ENCODE results near the gene FHOD1.

FHOD1 gene

DNA sequence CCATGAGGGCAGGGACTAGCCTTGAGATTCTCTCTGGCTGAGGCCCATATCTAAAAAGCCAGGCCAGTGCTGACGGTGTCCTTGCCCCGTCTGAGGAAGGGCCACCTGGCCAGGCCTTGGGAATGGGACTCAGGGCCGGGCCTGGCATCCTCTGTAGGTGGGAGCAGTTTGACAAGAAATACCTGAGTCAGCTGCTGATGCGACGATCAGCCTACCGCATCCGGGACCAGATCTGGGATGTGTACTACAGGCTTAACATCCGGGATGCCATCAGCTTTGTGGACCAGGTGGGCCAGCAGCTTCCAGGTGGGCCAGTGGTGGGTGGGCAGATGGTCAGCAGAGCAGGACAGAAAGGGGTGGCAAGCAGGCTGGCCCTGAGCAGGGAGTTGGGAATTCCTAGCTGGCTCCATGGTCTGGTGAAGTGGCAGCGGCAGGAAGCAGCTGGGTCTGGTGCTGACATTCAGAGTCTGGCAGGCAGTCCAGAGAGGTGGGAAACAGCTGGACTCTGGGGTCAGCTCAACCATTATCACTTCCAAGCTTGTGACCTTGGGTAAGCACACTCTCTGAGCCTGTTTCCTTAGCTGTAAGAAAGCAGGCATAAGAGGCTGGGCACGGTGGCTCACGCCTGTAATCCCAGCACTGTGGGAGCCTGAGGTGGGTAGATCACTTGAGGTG, 11.0 kb upstream of the FHOD1 start:
- H2AFZ ChIP-seq (ENCODE audit: low read length, unreplicated experiment): no peak overlapping the region
- H3K27me3 ChIP-seq (ENCODE audit: insufficient read depth, low read length): no peaks in the 10 kb centered on the region
- H3K79me2 ChIP-seq (ENCODE audit: control insufficient read depth, insufficient read depth, low read length, unreplicated experiment): no peaks in the 10 kb centered on the region
- H3K4me1 ChIP-seq (ENCODE audit: control insufficient read depth, insufficient read depth, low read length, unreplicated experiment): no peaks in the 10 kb centered on the region
- H3K27ac ChIP-seq (ENCODE audit: low read depth, low read length): no peak overlapping the region
- H3K4me3 ChIP-seq (ENCODE audit: low read depth, low read length): no peak overlapping the region
- no peaks in the 10 kb centered on the region for H3K36me3 ChIP-seq (ENCODE audit: insufficient read depth, low read length)

DNA sequence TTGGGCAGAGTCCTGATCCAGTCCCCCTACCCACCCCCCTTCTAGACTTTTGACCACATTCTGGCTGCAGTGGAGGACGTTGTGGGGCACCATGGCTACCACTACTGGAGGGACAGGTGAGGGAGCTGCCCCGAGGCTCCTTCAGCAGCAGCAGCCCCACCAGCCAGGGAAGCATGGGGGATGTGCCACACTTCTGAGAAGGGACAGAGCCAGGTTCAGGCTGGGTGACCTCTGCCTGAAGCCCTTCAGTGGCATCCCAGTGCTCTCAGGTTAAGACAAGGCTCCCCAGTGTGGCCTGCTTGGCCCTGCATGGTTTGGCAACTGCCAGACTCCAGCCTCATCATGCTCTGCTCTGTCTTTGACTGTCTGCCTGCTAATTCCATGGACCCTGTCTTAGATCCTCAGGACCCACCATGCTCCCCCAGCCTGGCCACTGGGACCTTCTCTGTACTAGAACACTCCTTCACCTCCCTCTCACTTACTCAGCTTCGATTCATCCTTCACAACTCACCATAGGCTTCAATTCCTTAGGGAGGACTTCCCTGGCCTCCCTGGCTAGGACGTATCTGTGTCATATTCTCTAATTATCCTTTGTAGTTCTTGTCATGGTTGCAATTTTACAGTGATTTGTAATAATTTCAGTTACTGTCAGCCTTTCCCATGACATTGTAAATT, 10.3 kb upstream of the FHOD1 start:
- H3K4me1 ChIP-seq (ENCODE audit: control insufficient read depth, insufficient read depth, low read length, unreplicated experiment): no peaks in the 10 kb centered on the region
- H3K4me3 ChIP-seq (ENCODE audit: low read depth, low read length): no peak overlapping the region
- H3K79me2 ChIP-seq (ENCODE audit: control insufficient read depth, insufficient read depth, low read length, unreplicated experiment): no peaks in the 10 kb centered on the region
- no peak overlapping the region for H3K27ac ChIP-seq (ENCODE audit: low read depth, low read length)
- no peaks in the 10 kb centered on the region for H3K27me3 ChIP-seq (ENCODE audit: insufficient read depth, low read length)
- H3K36me3 ChIP-seq (ENCODE audit: insufficient read depth, low read length): no peaks in the 10 kb centered on the region
- no peak overlapping the region for H2AFZ ChIP-seq (ENCODE audit: low read length, unreplicated experiment)

DNA sequence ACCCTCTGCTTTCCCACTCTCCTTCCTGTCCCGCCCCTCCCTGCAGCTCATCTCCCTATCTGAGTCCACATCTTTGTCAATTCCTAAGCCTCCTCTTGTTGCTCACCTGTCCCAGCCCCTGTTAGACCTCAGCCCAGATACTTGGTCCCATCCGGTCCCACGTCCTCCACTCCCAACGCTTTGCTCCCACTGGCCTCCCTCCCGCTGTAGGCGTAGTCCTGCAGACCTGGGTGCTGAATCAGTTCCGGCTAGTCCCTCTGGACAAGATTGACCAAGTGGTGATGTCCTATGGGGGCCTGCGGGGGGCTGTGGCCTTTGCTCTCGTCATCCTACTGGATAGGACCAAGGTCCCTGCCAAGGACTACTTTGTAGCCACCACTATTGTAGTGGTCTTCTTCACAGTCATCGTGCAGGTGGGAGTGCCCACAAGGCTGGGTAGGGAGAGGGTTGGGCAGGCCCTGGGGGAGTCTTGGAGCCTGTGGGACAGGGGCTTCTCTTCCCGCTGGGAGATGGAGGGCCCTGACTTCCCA, 9.5 kb upstream of the FHOD1 start:
- Histone ChIP-seq H3K27ac (ENCODE audit: low read depth, low read length) (no peak overlapping the region), H2AFZ (ENCODE audit: low read length, unreplicated experiment) (no peak overlapping the region), H3K36me3 (ENCODE audit: insufficient read depth, low read length) (no peaks in the 10 kb centered on the region), H3K79me2 (ENCODE audit: control insufficient read depth, insufficient read depth, low read length, unreplicated experiment) (no peaks in the 10 kb centered on the region), H3K27me3 (ENCODE audit: insufficient read depth, low read length) (no peaks in the 10 kb centered on the region), H3K4me1 (ENCODE audit: control insufficient read depth, insufficient read depth, low read length, unreplicated experiment) (no peaks in the 10 kb centered on the region), H3K4me3 (ENCODE audit: low read depth, low read length) (no peak overlapping the region)

DNA sequence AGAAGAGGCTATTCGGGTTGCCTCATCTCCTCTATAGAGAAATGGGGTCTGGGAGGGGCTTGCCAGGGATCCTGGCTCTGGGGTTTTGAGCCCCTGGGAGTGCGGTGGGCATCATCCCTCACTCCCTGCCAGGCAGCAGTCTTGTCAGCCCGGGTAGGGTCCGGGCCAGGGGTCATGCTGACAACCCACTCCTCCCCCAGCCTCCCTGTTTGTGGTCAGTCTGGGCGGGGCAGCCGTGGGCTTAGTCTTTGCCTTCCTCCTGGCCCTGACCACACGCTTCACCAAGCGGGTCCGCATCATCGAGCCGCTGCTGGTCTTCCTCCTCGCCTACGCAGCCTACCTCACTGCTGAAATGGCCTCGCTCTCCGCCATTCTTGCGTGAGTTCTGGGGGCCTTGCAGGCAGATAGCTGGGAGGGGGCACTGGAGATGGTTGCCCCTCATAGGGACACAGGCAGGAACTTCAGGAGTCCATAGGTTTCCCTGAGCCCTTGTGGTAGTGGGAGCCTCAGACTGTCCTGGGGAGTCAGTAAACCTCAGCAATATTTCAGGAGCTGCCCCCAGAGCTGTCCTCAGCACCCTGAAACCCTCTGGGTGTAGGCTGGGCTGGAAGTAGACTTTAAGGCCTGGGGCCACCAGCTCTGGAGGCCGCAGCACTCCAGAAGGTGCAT, 8.4 kb upstream of the FHOD1 start:
- H2AFZ ChIP-seq (ENCODE audit: low read length, unreplicated experiment): no peak overlapping the region
- no peaks in the 10 kb centered on the region for H3K4me1 ChIP-seq (ENCODE audit: control insufficient read depth, insufficient read depth, low read length, unreplicated experiment)
- no peak overlapping the region for H3K4me3 ChIP-seq (ENCODE audit: low read depth, low read length)
- no peak overlapping the region for H3K27ac ChIP-seq (ENCODE audit: low read depth, low read length)
- no peaks in the 10 kb centered on the region for H3K27me3 ChIP-seq (ENCODE audit: insufficient read depth, low read length)
- no peaks in the 10 kb centered on the region for H3K36me3 ChIP-seq (ENCODE audit: insufficient read depth, low read length)
- H3K79me2 ChIP-seq (ENCODE audit: control insufficient read depth, insufficient read depth, low read length, unreplicated experiment): no peaks in the 10 kb centered on the region

DNA sequence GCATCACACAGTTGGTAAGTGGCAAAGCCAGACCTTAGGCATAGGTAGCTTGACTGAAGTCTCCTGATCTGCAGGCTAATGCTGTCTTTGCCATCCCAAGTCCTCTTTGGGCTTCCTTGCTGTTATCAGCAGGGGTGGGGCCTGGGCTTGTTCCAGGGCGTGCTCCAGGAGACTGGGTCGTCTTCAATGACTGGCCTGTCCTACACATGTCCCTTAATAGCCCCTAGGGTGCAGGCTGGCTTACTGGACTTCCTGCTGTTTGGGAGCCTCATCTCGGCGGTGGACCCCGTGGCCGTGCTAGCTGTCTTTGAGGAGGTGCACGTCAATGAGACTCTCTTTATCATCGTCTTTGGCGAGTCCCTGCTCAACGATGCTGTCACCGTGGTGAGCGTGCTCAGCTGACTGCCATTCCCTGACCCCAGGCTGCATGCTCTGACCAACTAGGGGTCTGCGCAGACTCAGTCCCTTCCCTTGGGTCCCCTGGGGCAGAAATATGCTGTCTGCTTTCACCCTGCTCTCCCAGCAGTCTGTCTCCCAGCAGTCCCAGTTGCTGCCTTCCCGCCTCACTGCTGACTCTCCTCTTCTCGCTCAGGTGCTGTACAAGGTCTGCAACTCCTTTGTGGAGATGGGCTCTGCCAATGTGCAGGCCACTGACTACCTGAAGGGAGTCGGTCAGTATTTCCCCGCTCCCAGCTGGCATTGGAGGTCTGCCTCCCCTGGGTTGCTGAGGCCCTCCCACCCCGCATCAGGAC, 7.7 kb upstream of the FHOD1 start:
- Histone ChIP-seq H3K27me3 (ENCODE audit: insufficient read depth, low read length) (no peaks in the 10 kb centered on the region), H3K4me3 (ENCODE audit: low read depth, low read length) (no peak overlapping the region), H3K27ac (ENCODE audit: low read depth, low read length) (no peak overlapping the region), H3K79me2 (ENCODE audit: control insufficient read depth, insufficient read depth, low read length, unreplicated experiment) (no peaks in the 10 kb centered on the region), H3K36me3 (ENCODE audit: insufficient read depth, low read length) (no peaks in the 10 kb centered on the region), H2AFZ (ENCODE audit: low read length, unreplicated experiment) (no peak overlapping the region), H3K4me1 (ENCODE audit: control insufficient read depth, insufficient read depth, low read length, unreplicated experiment) (peaks cover 6% of the 10 kb centered on the region)

DNA sequence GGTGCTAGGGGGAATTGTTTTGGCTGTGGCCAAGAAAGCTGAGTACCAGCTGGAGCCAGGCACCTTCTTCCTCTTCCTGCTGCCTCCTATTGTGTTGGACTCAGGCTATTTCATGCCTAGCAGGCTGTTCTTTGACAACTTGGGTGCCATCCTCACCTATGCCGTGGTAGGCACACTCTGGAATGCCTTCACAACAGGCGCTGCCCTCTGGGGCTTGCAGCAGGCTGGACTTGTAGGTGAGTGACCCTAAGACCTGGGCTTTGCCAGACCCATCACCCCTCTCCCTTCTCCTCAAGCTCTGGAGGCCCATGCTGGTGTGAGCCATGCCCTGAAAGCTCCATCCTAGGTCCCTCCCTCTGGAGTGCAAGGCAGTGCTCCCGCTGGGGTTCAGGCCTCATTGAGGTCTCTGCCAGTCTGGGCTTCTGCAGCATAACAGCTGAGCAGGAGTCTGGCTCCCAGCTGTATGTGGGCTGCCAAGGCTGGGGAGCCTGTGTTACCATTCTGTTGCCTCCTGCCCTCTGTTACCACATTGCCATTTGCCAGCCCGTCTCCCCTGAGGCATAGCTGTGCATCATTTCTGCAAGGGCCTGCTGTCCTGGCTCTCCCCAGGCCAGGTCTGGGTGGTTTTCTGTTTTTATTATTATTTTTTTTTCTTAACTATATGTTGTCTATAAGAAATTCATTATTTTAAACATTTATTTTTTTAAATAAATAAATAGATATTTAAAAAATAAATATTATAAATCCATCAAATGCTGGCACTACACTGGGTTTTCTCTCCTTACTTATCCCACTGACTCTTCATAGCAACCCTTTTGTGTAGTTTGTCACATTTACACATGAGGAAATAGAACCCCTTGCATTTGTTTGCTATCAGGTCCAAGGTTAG, 5.6 kb upstream of the FHOD1 start:
- Histone ChIP-seq H3K4me3 (ENCODE audit: low read depth, low read length) (no peak overlapping the region), H2AFZ (ENCODE audit: low read length, unreplicated experiment) (no peak overlapping the region), H3K4me1 (ENCODE audit: control insufficient read depth, insufficient read depth, low read length, unreplicated experiment) (peaks cover 17% of the 10 kb centered on the region), H3K27ac (ENCODE audit: low read depth, low read length) (no peak overlapping the region), H3K79me2 (ENCODE audit: control insufficient read depth, insufficient read depth, low read length, unreplicated experiment) (no peaks in the 10 kb centered on the region), H3K36me3 (ENCODE audit: insufficient read depth, low read length) (no peaks in the 10 kb centered on the region), H3K27me3 (ENCODE audit: insufficient read depth, low read length) (no peaks in the 10 kb centered on the region)

DNA sequence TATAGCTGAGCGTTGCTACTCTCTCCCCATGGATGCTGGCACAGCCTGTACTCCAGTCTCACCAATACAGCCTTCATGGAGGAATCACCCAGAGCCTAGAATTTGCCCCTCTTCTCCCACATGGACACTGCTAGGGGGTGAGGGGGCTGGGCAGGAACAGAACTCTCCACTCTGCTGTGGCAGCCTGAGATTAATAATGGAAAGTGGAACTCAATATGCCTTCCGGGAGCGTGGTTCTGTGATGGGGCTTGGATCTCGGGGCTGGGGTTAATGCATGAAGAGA, 2.7 kb upstream of the FHOD1 start:
- peaks cover 11% of the 10 kb centered on the region for H3K79me2 ChIP-seq (ENCODE audit: control insufficient read depth, insufficient read depth, low read length, unreplicated experiment)
- H3K27me3 ChIP-seq (ENCODE audit: insufficient read depth, low read length): no peaks in the 10 kb centered on the region
- no peak overlapping the region for H2AFZ ChIP-seq (ENCODE audit: low read length, unreplicated experiment)
- H3K4me3 ChIP-seq (ENCODE audit: low read depth, low read length): peak overlapping the region; percentile 83
- peaks cover 23% of the 10 kb centered on the region for H3K4me1 ChIP-seq (ENCODE audit: control insufficient read depth, insufficient read depth, low read length, unreplicated experiment)
- H3K27ac ChIP-seq (ENCODE audit: low read depth, low read length): no peak overlapping the region
- no peaks in the 10 kb centered on the region for H3K36me3 ChIP-seq (ENCODE audit: insufficient read depth, low read length)

DNA sequence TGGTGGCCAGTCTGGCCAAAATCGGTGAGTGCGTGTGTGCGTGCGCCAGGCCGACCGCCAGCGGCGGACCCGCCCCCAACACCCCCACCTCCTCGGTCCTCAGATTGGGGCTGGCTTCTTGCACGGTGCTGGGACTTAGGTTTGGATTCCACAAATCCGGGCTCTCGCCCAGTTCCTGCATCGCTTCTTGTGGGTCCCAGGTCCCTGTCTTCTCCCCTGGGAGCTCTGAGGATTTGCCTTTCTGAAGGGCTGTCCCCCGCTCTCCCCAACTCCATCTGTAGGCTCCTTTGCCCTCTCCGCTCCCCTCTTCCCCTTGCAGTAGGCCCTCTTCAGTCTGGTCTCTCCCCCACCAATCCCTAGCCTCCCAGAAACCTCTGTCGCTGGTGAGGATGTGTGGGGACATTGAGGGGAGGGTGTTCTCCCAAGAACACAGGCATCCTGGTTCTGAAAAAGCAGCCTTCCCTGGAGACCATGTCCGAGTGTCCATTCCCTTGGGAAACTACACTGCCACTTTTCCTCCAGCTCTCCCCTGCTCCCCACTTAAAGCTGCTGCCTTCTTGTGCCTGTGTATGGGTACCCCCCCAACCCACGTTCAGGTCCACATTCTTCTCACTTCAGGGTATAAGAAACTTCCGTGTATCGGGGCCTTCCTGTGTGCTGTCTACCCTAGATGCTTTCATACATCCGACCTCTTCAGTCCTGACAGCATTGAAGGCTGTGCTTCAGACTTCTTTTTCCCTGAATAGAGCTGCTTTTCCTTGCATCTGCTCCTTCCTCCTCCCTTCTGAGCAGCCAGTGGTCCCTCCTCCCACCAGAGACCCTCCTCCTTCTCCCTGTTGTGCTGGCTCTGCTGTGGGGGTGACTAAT, 2.1 kb upstream of the FHOD1 start:
- peak overlapping the region; percentile 83 for H2AFZ ChIP-seq (ENCODE audit: low read length, unreplicated experiment)

DNA sequence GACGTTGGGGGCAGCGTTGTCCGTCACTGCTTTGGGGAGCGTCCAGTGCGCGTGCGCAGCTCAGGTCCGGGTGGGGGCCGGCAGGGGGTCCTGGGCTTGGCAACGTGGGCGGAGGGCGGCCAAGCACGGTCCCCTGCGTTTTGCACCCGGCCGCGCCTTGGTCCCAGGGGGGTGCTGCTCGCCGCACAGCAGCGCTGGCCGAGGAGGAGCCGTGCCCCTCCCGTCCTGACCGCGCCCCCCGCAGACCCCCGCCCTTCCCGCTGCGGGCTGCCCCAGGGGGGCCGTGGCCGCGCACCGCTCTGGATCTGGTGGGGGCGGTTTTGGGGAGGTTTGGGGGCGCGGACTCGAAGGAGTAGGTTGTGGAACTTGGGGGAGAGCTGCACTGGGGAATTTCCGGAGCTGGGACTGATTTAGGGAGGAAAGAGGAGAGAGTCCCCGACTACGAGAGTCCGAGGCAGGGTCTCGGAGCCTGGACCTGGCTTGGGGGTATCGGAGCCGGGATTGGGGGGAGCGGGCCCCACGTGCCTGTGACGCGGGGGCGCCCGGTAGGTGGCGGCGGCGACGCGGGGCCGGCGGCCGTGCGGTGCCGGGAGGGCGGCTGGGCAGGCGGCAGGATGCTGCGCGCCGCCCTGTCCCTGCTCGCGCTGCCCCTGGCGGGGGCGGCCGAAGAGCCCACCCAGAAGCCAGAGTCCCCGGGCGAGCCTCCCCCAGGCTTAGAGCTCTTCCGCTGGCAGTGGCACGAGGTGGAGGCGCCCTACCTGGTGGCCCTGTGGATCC, 1.3 kb upstream of the FHOD1 start, which contains the start of gene SLC9A5:
SLC9A5 (plus strand) TSS at position 579 of the 777 bp plus-strand sequence; CDS start at position 615, 36 bp downstream.
- Histone ChIP-seq H3K79me2 (ENCODE audit: control insufficient read depth, insufficient read depth, low read length, unreplicated experiment) (peaks cover 21% of the 10 kb centered on the region), H3K4me1 (ENCODE audit: control insufficient read depth, insufficient read depth, low read length, unreplicated experiment) (peaks cover 34% of the 10 kb centered on the region), H3K4me3 (ENCODE audit: low read depth, low read length) (peak within 1 kb of the TSS; percentile 83), H3K27me3 (ENCODE audit: insufficient read depth, low read length) (no peaks in the 10 kb centered on the region), H2AFZ (ENCODE audit: low read length, unreplicated experiment) (peak within 1 kb of the TSS; percentile 83), H3K27ac (ENCODE audit: low read depth, low read length) (peak within 1 kb of the TSS; percentile 24), H3K36me3 (ENCODE audit: insufficient read depth, low read length) (no peaks in the 10 kb centered on the region)

More for the DNA sequence above, 2.1 kb upstream of the FHOD1 start:
- Histone ChIP-seq H3K27me3 (ENCODE audit: insufficient read depth, low read length) (no peaks in the 10 kb centered on the region), H3K27ac (ENCODE audit: low read depth, low read length) (no peak overlapping the region), H3K79me2 (ENCODE audit: control insufficient read depth, insufficient read depth, low read length, unreplicated experiment) (peaks cover 14% of the 10 kb centered on the region), H3K36me3 (ENCODE audit: insufficient read depth, low read length) (no peaks in the 10 kb centered on the region), H3K4me3 (ENCODE audit: low read depth, low read length) (peak overlapping the region; percentile 83), H3K4me1 (ENCODE audit: control insufficient read depth, insufficient read depth, low read length, unreplicated experiment) (peaks cover 28% of the 10 kb centered on the region)

All from ACC112 (cell line).